ENCODE data around the gene TUBGCP5. TPM values are rescaled to one million over a fixed set of nuclear protein-coding genes. Genes with fewer than 3 reads are reported as not detected.
A peak's percentile ranks its signal among the peaks of the same experiment; 100 is the strongest.
"Not testable (repeated sequence)": the region's sequence is repeated elsewhere in the genome, so short reads cannot be mapped to it uniquely, and the experiment has no call there.

TUBGCP5 gene
- total RNA-seq, 1 donor, result 37.5 TPM

DNA sequence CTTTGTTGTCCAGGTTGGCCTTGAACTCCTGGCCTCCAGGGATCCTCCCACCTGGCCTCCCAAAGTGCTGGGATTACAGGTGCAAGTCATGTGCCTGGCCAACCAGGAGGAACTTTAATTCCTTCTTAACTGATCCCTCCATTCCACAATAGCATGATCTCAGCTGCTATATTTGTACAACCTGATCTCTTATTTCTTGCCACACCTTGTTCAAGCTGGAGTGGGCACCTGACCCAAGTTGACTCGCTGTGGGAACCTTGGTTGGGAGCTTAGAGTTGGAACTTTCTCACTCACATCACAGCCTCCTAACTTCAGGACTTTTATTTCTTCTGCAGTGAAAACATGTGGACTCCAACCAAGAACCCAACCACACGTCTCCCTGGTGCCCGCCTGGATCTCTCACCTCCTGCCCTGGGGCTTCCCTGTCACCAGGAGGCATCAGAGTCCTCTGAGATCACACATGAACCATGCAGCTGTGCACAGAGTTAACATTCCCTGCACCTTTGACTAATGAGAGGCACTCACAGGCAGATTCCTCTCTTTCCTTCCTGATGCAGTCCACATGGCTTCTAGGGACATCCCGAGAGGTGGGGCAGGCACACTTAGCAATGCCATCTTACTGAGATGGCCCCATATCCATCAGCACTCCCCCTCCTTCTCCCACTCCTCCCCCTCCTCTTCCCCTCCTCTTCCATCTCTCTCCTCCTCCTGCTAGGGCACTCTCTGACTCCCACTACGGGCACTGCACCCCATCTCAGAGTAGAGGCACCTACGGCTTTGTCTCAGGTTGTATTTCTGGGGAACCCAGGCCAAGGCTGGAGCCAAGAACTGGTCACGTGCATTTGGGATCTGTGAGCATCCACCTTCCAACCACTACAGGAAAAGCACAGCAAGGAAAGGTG, 49.5 kb downstream of the TUBGCP5 start:
- no peak overlapping the region for H3K4me3 ChIP-seq (ENCODE audit: low read depth, low read length)
- TF ChIP-seq, protein P1, sequence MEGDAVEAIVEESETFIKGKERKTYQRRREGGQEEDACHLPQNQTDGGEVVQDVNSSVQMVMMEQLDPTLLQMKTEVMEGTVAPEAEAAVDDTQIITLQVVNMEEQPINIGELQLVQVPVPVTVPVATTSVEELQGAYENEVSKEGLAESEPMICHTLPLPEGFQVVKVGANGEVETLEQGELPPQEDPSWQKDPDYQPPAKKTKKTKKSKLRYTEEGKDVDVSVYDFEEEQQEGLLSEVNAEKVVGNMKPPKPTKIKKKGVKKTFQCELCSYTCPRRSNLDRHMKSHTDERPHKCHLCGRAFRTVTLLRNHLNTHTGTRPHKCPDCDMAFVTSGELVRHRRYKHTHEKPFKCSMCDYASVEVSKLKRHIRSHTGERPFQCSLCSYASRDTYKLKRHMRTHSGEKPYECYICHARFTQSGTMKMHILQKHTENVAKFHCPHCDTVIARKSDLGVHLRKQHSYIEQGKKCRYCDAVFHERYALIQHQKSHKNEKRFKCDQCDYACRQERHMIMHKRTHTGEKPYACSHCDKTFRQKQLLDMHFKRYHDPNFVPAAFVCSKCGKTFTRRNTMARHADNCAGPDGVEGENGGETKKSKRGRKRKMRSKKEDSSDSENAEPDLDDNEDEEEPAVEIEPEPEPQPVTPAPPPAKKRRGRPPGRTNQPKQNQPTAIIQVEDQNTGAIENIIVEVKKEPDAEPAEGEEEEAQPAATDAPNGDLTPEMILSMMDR (IDR thresholded peaks at IDR 0.05; ENCODE audit: insufficient read depth, low read length), result no peak
- DNase-seq (ENCODE audit: low read depth), result no peak

DNA sequence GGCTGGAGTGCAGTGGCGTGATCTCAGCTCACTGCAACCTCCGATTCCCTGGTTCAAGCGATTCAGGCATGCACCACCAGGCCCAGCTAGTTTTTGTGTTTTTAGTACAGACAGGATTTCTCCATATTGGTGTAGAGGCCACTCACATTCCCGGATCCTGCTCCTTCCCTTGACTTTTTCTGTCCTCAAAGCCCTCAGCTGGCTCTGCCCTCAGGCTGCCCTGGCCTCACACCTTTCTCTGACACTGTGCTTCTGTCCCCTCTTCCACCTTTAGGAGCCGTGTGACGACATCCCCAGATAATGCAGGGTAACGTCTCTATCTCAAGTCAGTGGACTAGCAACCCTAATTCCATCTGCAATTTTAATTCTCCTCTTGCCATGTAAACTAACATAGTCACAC, 50.6 kb downstream of the TUBGCP5 start:
- no peak overlapping the region for H3K4me3 ChIP-seq (ENCODE audit: low read depth, low read length)
- DNase-seq (ENCODE audit: low read depth), result no peak
- TF ChIP-seq, protein P1 (IDR thresholded peaks at IDR 0.05; ENCODE audit: insufficient read depth, low read length), result no peak

DNA sequence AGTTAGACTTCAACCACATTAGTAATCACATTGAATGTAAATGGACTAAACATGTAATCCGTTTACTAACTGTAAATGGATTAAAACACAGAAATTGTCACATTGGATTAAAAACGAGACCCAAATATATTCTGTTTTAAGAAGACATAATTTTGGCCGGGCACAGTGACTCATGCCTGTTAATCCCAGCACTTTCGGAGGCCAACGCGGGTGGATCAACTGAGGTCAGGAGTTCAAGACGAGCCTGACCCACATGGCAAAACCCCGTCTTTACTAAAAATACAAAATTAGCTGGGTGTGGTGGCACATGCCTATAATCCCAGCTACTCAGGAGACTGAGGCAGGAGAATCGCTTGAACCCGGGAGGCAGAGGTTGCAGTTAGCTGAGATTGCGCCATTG, 57.4 kb downstream of the TUBGCP5 start:
- not testable (repeated sequence) for DNase-seq (ENCODE audit: low read depth); H3K4me3 ChIP-seq (ENCODE audit: low read depth, low read length)

DNA sequence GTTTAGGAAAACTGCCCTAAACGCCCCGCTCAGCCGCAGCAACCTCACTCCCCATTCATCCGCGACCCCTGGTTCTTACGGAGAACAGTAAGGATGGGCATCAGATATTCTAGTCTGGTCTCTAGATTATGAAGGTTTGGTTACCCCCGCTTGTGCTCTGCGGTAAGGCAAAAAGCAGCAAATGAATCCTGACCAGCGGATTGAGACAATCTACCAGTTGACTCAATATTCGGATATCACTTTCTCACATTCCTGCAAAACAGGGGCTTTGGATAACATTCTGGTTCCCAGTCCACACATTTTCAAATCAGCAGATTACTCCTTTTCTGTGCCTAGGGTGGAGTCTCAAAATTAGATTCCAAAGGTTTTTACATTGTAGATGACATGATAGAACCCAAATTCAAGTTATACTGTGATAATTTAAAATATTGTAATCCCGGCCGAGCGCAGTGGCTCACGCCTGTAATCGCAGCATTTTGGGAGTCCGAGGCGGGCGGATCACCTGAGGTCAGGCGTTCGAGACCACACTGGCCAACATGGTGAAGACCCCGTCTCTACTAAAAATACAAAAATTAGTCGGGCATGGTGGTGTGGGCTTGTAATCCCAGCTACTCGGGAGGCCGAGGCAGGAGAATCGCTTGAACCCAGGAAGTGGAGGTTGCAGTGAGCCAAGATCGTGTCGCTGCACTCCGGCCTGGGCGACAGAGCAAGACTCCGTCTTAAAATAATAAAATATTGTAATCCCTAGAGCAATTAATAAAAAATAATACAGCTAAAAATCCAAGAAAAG, 58.1 kb downstream of the TUBGCP5 start:
- DNase-seq (ENCODE audit: low read depth), result no peak
- TF ChIP-seq, protein P1 (IDR thresholded peaks at IDR 0.05; ENCODE audit: insufficient read depth, low read length), result no peak
- H3K4me3 ChIP-seq (ENCODE audit: low read depth, low read length), result peak overlapping the region; percentile 96

DNA sequence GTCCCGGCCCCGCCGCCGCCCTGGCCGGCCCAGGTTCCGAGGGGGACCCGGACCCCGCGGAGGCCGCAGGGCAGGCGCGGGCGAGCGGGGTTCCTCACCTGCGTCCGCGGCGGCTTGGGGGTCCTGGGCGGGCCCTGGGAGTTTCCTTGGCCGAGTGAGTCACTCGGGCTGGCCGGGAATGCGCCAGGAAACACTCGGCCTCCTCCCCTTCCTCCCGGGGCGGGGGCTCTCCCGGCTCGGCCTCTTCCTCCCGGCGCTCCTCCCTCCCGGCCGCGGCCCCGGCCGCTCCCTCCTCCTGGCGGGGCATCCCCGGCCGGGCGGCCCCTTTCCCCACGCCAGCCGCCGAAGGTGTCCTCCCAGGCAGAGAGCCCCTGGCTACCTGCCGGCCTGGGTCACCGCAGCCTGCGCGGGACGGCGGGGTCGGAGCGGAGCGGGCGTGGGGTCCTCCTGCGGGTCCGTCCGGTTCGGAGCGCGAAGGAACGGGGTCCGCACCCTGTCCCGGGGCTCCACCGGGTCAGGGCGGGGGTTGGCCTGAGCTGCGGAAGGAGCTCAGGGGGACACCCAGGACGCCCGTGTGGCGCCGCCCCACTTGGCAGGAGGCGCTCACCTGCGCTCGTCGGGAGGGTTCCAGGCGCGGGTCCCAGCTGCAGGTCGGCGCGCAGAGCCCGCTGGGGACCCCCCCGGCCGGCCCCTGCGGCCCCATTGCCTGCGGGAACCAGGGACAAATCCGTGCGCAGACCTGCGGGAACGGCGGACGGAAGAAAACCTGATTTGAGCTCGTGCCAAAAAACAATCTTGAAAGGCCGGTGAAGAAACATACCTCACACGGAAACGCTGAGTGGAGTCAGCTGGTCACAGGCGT, 58.9 kb downstream of the TUBGCP5 start, which contains the start of gene CYFIP1:
Gene CYFIP1, minus strand, starts transcription at position 180 of the 862 bp plus-strand sequence. CDS start 33,083 bp downstream, outside the sequence.
- TF ChIP-seq, protein P1 (IDR thresholded peaks at IDR 0.05; ENCODE audit: insufficient read depth, low read length), result no peak
- peak; percentile 80 for DNase-seq (ENCODE audit: low read depth)
- H3K4me3 ChIP-seq (ENCODE audit: low read depth, low read length), result peak within 1 kb of the TSS; percentile 96

DNA sequence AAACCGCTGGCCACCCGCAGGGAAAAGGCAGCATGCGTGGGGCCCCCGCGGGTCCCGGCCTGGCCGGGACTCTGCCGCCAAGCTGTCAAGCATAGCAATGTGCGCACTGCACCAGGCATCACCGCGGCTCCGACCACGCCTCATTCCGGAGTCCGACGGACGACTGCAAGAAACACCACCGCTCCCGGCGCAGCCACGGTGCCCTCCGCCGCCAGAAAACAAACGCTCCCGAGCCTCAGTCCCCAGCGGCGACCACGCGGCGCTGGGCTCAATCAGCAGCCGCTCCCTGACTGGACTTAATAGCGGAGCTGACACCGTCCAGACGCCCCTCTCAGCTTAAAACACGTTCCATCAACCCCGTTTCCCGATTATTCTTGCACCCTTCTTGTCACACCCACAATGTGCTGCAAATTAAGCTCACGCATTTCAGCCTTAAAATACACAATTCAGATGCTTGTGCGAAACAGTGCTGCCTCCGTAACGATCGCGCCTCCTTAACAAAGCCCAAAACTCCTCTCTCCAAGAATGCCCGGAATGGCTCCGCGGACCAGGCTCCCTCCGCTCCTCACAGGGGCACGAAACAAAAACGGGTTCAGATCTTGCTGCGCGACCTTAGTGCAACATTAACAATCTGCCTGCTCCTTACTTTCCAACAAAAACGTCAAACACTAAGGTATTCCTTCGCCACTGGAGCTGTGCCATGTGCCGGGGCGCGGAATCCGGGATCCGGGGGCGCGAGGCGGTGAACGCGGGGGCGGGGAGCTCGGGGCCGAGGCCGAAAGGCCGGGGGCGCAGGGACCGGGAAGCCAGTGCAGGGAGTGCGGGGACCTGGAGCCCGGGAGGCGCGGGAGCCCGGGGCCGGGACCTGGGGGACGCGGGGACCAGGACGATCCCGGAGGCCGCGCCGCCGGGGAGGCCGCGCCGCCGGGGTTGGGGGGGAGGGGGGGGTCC, 59.9 kb downstream of the TUBGCP5 start:
- TF ChIP-seq, protein P1 (IDR thresholded peaks at IDR 0.05; ENCODE audit: insufficient read depth, low read length), result peak; percentile 10
- DNase-seq (ENCODE audit: low read depth), result peak; percentile 49
- peak overlapping the region; percentile 96 for H3K4me3 ChIP-seq (ENCODE audit: low read depth, low read length)
